ENCODE results near the gene RNASEH2A. TPM values are rescaled to one million over a fixed set of nuclear protein-coding genes. Genes with fewer than 3 reads are reported as not detected.
A peak's percentile ranks its signal among the peaks of the same experiment; 100 is the strongest.
"Not testable (repeated sequence)": the region's sequence is repeated elsewhere in the genome, so short reads cannot be mapped to it uniquely, and the experiment has no call there.

Gene RNASEH2A
- total RNA-seq, 4 donors from 2014 or later, result 7.1 to 19.2 (median 14.9) TPM

DNA sequence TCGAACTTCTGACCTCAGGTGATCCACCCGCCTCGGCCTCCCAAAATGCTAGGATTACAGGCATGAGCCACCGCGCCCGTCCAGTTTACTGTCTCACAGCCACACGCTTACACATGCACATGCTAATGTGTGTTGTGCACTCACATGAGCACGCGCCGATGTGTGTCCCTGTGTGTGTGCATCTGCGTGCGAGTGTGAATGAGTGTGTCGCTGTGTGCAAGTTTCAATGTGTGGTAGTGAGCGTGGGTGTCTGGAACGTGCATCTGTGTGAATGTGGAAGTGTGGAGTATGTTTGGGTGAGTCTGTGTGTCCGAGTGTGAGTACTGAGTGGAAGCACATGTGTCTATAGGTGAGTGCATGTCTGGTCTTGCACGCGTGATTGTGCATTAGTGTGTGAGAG, 36.1 kb downstream of the RNASEH2A start:
- Histone ChIP-seq H3K9me3 (no peaks in the 10 kb centered on the region), H3K4me1 (peaks cover 12 to 35% (median 17%) of the 10 kb centered on the region in 3 donors), H3K36me3 (no peaks in the 10 kb centered on the region), H3K27ac (no peak overlapping the region), H3K27me3 (peaks cover 0 to 97% (median 19%) of the 10 kb centered on the region in 4 donors), H3K4me3 (no peak overlapping the region)
- 79 to 81% methylated on average over 13 to 18 of the region's 18 CpGs for WGBS, 2 donors
- TF ChIP-seq, protein P1, sequence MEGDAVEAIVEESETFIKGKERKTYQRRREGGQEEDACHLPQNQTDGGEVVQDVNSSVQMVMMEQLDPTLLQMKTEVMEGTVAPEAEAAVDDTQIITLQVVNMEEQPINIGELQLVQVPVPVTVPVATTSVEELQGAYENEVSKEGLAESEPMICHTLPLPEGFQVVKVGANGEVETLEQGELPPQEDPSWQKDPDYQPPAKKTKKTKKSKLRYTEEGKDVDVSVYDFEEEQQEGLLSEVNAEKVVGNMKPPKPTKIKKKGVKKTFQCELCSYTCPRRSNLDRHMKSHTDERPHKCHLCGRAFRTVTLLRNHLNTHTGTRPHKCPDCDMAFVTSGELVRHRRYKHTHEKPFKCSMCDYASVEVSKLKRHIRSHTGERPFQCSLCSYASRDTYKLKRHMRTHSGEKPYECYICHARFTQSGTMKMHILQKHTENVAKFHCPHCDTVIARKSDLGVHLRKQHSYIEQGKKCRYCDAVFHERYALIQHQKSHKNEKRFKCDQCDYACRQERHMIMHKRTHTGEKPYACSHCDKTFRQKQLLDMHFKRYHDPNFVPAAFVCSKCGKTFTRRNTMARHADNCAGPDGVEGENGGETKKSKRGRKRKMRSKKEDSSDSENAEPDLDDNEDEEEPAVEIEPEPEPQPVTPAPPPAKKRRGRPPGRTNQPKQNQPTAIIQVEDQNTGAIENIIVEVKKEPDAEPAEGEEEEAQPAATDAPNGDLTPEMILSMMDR (IDR thresholded peaks at IDR 0.05), result no peak
- DNase-seq, result no peak
- intact Hi-C loops (cut with DNase I), result loop anchor here (5.0 kb wide), 1 partner anchor 70 kb away; no protein-coding TSS in a partner anchor

GRCh38 chr19:12843328-12843727, 36.9 kb downstream of the RNASEH2A start:
- Histone ChIP-seq H3K27me3 (peaks cover 0 to 89% (median 17%) of the 10 kb centered on the region in 4 donors), H3K4me1 (peaks cover 12 to 35% (median 21%) of the 10 kb centered on the region in 3 donors)
- intact Hi-C loops (cut with DNase I), result loop anchor here (5.0 kb wide), 1 partner anchor 71 kb away; no protein-coding TSS in a partner anchor

GRCh38 chr19:12843999-12844732, 37.8 kb downstream of the RNASEH2A start:
- Histone ChIP-seq H3K4me1 (peaks cover 5 to 27% (median 15%) of the 10 kb centered on the region in 3 donors), H3K27ac (no peak overlapping the region), H3K36me3 (no peaks in the 10 kb centered on the region), H3K27me3 (peaks cover 0 to 80% (median 13%) of the 10 kb centered on the region in 4 donors), H3K9me3 (no peaks in the 10 kb centered on the region), H3K4me3 (no peak overlapping the region)
- WGBS, 2 donors, result 61 to 74% methylated on average over 3 of the region's 3 CpGs
- intact Hi-C loops (cut with DNase I), result loop anchor here (5.0 kb wide), 1 partner anchor 72 kb away; no protein-coding TSS in a partner anchor
- no peak for DNase-seq
- TF ChIP-seq, protein P1 (IDR thresholded peaks at IDR 0.05), result no peak
- no peak for TF ChIP-seq POLR2A (IDR thresholded peaks at IDR 0.05)

More at GRCh38 chr19:12843328-12843727, 36.9 kb downstream of the RNASEH2A start:
- H3K27ac ChIP-seq, result no peak overlapping the region
- 80 to 96% methylated on average over 1 to 5 of the region's 11 CpGs for whole genome bisulfite sequencing, 2 donors
- no peak for DNase-seq
- no peaks in the 10 kb centered on the region for H3K36me3 ChIP-seq
- TF ChIP-seq, protein P1 (IDR thresholded peaks at IDR 0.05), result no peak
- H3K9me3 ChIP-seq, result no peaks in the 10 kb centered on the region
- no peak overlapping the region for H3K4me3 ChIP-seq

DNA sequence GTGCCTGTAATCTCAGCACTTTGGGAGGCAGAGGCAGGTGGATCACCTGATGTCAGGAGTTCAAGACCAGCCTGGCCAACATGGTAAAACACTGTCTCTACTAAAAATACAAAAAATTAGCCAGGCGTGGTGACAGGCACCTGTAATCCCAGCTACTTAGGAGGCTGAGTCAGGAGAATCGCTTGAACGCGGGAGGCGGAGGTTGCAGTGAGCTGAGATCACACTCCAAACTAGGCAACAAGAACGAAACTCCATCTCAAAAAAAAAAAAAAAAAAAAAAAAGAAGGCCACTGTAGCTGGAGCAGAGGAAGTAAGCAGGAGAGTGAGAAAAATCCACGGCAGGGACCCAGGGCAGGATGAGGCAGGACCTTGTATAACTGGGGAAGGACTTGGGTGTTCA, 40.2 kb downstream of the RNASEH2A start:
- Histone ChIP-seq H3K27me3 (peaks cover 0 to 56% (median 4%) of the 10 kb centered on the region in 4 donors), H3K4me1 (peaks cover 0 to 11% (median 9%) of the 10 kb centered on the region in 3 donors)
- H3K36me3 ChIP-seq; DNase-seq; H3K4me3 ChIP-seq; intact Hi-C loops (cut with DNase I); H3K9me3 ChIP-seq; H3K27ac ChIP-seq: not testable (repeated sequence)
- WGBS, 2 donors, result 77 to 80% methylated on average over 6 to 7 of the region's 7 CpGs

DNA sequence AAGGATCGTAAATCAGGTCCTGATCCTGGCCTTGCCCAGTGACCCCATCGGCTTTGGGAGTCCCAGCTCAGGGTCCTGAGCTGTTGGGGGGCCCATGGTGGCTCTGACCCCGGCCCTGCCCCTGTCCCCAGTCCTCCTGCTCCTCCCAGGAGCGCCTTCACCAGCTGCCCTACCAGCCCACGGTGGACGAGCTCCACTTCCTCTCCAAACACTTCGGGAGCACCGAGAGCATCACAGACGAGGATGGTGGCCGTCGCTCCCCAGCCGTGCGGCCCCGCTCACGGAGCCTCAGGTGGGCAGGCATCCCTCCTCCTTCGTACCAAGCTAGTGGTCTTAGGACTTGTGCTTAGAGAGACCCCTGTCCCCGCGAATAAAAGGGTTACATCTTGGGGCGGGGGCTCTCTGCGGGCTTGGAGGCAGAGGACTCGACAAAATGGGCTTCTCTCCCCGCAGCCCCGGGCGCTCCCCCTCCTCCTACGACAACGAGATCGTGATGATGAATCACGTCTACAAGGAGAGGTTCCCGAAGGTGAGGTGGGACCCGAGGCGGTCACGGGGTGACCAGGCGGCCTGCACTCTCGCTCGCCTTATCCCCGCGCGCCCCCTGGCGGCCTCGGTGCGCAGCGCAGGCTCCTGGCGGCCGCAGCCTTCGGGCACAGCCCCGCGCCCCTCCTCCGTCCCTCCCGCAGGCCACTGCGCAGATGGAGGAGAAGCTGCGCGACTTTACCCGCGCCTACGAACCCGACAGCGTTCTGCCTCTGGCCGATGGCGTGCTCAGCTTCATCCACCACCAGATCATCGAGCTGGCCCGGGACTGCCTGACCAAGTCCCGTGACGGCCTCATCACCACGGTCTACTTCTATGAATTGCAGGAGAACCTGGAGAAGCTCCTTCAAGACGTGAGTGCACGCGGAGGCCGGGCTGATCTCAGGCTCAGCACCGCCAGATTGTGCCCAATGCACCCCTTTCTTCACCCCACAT, 41.1 kb downstream of the RNASEH2A start:
- Histone ChIP-seq H3K27ac (no peak overlapping the region), H3K27me3 (peaks cover 0 to 47% (median 2%) of the 10 kb centered on the region in 4 donors), H3K36me3 (no peaks in the 10 kb centered on the region), H3K4me3 (peak overlapping the region in 2 of 4 donors; percentile 19 to 50), H3K9me3 (no peaks in the 10 kb centered on the region), H3K4me1 (peaks cover 0 to 11% (median 9%) of the 10 kb centered on the region in 3 donors)
- intact Hi-C loops (cut with DNase I), result no loop called here
- no peak for DNase-seq
- 22 to 29% methylated on average over 4 to 9 of the region's 69 CpGs for WGBS, 2 donors
- TF ChIP-seq, protein P1 (IDR thresholded peaks at IDR 0.05), result peak; percentile 97 to 99 (median 99)
- TF ChIP-seq POLR2A (IDR thresholded peaks at IDR 0.05), result no peak
